Middle frontal gyrus (tissue), 1 donor: ENCODE data around the gene TMEM236.

ENCODE experiments used
- DNase-seq: peaks from one replicate; pipeline ENCODE4 v3.0.0-alpha.2; 2015; ENCODE audit warnings: low spot score; ENCODE audit errors: extremely low spot score

TMEM236 gene

DNA sequence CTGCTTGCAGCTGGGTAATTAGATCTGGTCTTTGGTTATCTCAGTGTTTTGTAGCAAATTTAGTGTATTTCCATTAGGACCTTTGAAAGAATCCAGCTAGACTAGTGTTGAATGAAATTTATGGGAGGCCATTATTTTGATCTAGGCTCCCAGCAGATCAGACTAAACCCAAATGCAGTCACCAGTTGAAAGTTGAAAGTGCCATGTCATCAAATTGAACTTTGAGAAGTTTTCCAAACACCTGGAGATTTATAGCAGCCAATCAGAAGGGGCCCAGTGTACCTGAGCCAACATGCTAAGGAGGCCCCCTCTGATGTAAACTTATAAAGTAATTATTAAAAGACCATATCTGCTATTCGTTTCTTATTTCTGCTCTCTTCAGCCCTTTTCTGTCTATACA, 11.3 kb upstream of the TMEM236 start:
- no peak for DNase-seq

GRCh38 chr10:17742918-17743317, 9.1 kb upstream of the TMEM236 start:
- DNase-seq: no peak

GRCh38 chr10:17743437-17743836, 8.6 kb upstream of the TMEM236 start:
- DNase-seq: no peak

GRCh38 chr10:17744341-17744861, 7.6 kb upstream of the TMEM236 start:
- DNase-seq: no peak

GRCh38 chr10:17747883-17748550, 4.0 kb upstream of the TMEM236 start:
- no peak for DNase-seq

DNA sequence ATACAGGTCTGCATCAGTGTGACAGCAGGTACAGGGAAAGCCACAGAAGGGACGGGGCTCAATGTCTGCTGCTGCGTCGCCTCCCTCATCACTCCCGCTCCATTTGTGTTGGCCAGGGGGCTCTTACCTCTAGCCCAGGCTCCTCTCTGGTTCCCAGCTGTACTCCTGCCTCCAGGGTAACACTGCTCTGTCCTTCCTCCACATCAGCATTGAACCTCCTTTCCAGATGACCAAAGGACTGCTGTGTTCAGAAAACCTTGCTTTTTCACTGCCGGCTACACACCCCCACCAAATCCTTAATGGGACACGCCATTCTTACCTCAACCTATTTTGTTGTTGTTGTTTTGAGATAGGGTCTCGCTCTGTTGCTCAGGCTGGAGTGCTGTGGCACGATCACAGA, 2.1 kb upstream of the TMEM236 start:
- DNase-seq: no peak

DNA sequence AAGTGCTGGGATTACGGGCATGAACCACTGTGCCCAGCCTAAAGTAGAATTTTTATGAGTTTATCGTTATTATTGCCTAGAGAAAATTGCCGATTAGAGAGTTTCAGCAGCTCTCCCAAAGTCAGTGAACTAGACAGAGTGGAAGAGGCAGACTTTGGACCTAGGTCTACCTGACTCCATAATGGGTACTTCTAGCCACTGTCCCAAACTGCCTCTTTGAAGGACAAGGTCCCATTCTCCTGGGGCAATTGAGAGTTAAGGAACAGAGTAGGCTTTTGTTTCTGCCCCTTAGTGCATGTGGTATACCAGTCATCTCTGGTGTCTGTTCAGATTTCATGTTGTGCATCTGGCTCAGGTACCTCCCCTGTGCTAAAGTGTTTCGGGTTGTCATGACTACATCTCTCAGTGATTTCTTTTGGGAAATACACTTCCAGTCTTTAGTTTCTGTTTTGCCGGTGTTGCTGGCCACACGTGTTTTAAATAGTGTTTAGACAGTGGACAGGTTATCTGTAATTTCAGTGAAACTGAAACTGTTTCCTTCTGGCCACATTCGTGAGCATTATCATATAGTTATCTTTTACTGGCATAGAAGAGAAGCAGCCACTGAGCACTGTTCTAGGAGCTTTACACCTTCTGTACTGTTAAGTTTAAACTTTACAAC, 4.7 kb downstream of the TMEM236 start:
- DNase-seq: no peak

DNA sequence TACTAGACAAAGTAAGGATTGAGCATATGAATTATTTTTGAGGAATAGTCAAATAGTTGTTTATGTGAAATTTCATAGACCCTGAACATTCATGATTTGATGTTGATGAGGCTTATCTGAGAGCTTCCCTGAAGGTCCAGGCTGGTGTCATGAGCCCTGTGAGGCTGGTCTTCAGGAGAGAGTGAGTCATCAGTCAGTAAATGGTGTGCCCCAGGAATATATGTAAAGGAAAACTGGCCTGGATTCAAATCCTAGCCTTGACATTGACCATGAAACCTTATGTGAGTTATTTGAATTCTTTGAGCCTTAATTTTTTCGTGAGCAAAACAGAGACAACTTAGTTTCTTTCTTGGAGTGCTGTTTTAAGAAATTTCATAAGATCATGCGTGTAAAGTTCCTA, 6.2 kb downstream of the TMEM236 start:
- no peak for DNase-seq

DNA sequence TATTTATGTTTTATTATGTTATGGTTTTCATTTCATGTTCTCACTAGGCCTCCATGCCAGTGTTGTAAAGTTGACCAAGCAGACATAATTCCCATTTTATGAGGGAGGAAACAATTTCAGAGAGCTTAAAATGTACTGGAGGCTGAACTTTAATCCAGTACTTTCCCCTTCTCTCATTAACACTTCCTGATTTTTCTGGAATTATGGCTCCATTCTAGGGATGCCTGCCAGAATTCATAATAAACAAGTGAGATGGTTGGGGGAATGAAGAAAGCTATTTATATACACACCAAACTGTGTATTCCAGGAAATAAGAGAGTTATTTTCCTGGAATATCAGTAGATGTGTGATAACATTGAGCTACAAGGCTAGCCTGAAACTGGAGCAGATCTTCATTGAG, 6.9 kb downstream of the TMEM236 start:
- DNase-seq: no peak

DNA sequence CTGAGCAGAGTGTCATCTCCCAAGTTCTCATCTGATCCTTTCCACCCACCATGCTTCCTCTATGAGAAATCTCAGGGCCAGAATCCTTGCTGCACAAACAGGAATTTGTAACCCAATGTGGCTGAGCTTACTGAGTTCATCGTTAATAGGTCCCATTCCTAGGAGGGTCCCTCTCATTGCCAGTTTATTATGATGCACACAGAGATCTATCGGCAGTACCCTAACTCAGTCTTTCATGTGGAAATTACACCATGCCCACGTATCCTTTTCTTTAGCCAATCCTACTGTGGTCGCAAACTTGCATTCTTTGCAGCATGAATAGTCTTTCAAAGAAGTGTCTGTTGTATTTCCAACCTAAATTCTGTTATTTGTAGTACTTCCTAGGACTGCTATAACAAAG, 12.1 kb downstream of the TMEM236 start:
- DNase-seq: no peak

DNA sequence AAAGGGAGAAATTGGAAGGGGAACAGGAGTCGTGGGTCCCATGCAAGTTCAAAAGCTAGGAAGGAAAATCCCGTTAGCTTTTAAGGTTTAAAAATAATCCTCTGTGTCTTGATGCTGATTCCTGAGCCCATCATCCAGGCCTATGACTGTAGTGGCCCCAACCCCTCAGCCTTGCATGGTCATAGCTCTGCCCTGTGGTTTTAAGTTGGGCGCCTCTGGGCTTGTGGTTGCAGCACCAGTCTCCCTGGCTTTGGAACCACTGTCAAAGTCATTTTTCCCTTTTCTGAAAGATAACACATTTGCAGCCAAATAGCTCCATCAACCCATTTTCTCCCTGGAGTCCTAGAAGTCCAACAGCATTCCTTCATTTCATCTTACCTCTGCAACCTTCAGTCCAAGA, 13.6 kb downstream of the TMEM236 start:
- DNase-seq: no peak

DNA sequence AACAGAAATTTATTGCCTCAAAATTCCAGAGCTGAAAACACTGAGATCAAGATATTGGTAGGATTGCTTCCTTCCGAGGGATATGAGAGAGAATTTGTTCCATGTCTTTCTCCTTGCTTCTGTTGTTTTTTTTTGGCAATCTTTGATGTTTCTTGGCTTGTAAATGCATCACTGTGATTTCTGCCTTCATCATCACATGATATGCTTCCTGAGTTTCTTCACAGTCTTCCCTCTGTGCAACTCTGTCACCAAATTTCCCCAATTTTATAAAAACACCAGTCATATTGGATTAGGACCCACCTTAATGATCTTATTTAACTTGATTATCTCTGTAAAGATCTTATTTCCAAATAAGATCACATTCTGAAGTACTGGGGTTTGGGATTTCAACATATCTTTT, 14.7 kb downstream of the TMEM236 start:
- no peak for DNase-seq

GRCh38 chr10:17768496-17768895, 16.5 kb downstream of the TMEM236 start:
- DNase-seq: no peak

- no peak for DNase-seq
Observed at GRCh38 chr10:17768957-17769356, 17.0 kb downstream of the TMEM236 start.

DNA sequence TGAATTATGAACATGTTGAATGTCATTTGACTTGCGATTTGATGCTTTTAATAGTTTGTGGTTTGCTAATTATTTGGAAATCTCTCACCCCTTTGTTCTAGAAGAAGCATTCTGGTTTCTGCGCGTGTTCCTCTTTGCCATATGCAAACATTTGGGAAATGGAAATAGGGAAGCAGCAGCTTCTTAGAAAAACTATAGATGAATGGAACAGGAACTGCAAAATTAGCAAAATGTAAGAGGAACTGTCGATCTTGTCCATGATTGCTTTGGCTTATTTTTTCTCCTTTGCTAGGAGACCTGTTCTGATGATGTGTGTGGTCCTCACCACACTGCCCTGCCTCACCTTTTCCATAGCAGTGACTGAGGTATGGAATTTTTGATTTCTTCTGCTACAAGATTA, 19.0 kb downstream of the TMEM236 start:
- no peak for DNase-seq

DNA sequence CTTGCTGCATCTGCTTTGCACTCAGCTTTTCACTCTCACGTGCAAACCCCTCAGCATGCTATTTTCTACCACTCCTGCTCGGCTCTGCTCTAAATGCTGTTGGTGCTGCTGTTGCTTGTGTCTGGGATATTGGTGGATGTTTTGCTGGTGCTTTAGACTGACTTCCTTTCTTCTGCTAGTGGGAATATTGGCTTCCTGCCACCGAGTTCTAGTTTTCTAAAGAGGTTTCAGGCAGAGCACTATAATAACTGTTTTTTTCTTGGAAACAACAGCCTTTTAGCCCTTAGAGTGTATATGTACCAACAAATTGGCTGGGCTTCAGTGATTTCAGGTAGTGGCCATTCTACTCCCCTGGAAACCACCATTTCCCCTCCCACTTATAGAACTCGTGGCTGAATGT, 27.8 kb downstream of the TMEM236 start:
- no peak for DNase-seq

DNA sequence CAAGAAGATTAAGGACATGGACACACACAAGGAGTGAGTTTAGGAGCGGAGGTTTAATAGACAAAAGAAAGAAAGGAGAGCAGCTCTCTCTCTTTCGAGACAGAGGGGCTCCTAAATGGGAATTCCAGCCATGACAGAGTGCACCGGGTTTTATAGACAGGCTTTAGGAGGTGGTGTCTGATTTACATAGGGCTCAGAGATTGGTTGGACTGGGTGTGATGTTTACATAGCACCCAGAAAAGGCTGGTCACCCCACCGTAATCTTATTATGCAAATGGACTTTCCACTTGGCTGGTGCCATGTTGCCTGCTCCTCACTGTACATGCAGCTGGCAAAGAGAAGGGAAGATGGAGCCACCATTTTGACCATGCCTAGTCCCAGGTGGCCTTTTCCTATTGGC, 28.7 kb downstream of the TMEM236 start:
- DNase-seq: no peak

GRCh38 chr10:17781856-17782255, 29.9 kb downstream of the TMEM236 start:
- no peak for DNase-seq

GRCh38 chr10:17782921-17783665, 31.1 kb downstream of the TMEM236 start:
- DNase-seq: no peak

- DNase-seq: no peak
Observed at GRCh38 chr10:17783751-17784150, 31.8 kb downstream of the TMEM236 start.

DNA sequence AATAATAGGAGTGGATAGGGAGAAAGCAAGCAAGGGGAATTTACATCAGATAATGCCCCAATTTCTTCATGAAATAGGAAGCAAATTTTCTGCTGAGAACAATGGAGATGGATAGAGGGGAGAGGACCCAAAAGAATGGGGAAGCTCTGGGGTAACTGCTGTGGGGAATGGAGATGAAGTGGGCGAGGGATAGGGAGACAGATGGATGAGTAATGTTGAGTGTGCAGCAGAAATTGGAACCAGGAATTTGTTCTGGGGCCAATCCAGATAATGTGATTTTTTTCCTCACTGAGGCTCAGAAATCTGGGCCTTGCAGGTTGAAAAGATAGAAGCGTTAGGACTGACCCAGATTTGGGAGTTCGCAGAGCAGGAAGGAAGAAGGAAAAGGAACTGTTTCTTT, 32.7 kb downstream of the TMEM236 start:
- no peak for DNase-seq

DNA sequence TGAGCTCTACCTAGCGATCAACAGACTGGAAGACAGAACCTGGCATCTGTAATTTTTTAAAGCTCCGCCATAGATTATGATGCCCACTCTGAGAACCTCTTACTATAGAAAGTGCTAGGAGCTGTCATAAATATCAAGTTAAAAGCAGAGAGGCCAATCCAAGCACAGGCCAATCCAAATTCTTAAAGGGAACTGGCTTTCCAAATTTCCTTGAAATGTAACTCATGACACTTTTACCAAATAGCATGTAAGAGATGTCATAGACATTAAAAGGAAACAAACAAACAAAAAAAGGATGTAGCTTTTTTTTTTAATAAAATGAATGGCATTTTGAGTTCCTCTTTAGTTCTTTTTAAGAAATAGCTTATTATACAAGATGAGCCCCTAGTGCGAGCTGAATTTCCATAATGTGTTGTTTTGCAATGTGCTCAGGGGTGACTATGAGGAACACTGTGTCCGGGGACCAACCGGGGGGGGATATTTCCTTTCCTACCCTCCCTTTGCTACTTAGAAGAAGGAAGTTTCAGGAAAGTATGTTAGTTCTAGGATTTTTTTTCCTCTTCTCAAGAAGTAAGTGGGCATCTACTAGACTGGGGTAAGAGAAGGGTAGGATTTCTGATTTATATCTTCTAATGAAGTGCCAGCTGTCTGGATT, 33.4 kb downstream of the TMEM236 start:
- DNase-seq: no peak
